Ecto neural progenitor cell (in vitro differentiated cells): Measurements from ENCODE around the gene BANK1.
"Not testable (repeated sequence)": the region's sequence is repeated elsewhere in the genome, so short reads cannot be mapped to it uniquely, and the experiment has no call there.

Source experiments
- DNase-seq: peaks from one replicate; pipeline ENCODE4 v3.0.0-alpha.2; 2018; ENCODE audit warnings: low spot score

BANK1 gene

GRCh38 chr4:101905527-101905926 is 115.0 kb downstream of the BANK1 start:
- not testable (repeated sequence) for DNase-seq

DNA sequence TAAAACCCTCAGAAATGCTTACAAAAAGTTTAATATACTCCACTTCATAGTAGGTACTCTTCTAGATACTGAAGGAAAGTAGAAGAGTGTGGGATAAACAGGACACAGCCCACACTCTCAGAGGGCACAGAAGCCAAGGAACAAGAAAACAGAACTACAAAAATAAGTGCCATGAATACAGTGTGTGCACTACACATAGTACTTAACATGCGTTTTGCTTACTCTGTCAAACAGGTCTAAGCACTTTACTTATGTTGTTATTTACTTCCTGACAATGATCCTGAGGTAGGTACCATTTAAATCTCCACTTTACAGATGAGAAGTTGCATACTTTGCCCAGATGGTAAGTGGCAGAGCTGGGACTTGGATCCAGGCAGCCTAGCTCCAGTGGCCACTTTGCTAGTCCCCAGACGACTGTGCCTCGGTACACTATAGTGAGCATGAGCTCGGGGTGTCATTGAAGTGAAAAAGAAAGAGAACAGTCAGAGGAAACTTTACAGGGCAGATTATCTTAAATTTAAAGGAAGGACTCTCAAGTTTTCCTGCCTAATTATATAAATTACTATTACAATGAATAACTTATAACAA is 120.3 kb downstream of the BANK1 start:
- DNase-seq, result no peak

GRCh38 chr4:101911616-101912015 is 121.1 kb downstream of the BANK1 start:
- DNase-seq, result no peak

GRCh38 chr4:101914761-101915160 is 124.2 kb downstream of the BANK1 start:
- no peak for DNase-seq

GRCh38 chr4:101919373-101919977 is 128.9 kb downstream of the BANK1 start:
- DNase-seq, result no peak

DNA sequence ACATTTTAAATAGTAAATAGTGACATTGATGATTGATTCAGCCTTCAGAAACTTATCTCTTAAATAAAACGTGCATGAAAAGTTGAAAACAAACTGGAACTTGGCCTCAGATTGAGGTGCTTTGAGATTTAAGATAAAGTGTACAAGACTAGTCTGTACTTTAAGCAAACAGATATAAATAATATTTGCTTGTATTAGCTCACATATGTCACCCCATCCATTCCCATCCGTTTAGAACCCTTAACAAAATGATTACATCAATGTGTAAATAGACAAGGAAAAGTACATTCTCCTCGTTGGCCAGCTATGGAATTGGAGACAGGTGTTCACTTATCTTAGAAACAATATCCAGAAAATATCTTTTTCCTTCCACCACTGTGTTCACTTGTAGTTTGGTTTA is 130.8 kb downstream of the BANK1 start:
- no peak for DNase-seq

DNA sequence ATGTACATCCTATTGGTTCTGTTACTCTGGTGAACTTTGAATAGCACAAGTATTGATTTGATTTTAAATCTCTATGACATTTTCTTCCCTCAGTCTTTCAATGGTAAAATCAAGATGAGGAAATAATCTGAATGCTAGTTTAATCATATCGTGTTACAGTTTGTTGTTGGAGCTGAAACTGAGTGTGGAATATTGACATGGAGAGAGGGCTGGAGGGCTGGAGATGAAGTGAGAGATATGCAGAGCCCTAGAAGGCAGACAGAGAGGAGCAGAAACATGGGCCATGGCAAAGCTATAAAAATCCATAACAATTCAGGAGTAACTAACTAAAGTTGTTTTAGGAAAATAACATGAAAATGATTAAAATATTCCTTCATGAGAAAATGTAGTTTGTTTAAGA is 141.1 kb downstream of the BANK1 start:
- no peak for DNase-seq

- no peak for DNase-seq
Measured at GRCh38 chr4:101933855-101934254, 143.3 kb downstream of the BANK1 start.

DNA sequence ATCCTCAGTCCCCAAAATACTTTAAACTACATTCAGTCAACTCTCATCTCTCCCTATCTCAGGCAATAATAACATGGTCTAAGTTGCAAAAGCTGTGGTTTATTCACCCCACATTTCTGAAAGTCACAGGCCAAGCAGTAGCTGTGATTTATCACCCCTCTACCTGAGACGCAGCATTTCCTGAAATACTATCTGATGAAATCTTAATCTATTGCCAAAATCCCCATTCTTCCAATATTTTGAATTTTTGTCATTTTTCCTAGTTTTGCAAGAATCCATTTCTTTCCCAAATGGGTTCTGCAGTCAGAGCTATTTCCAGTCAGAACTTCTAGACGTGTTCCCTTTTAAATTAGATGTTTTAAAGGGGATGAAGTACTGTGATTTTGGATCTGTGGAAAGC is 148.3 kb downstream of the BANK1 start:
- DNase-seq, result no peak

DNA sequence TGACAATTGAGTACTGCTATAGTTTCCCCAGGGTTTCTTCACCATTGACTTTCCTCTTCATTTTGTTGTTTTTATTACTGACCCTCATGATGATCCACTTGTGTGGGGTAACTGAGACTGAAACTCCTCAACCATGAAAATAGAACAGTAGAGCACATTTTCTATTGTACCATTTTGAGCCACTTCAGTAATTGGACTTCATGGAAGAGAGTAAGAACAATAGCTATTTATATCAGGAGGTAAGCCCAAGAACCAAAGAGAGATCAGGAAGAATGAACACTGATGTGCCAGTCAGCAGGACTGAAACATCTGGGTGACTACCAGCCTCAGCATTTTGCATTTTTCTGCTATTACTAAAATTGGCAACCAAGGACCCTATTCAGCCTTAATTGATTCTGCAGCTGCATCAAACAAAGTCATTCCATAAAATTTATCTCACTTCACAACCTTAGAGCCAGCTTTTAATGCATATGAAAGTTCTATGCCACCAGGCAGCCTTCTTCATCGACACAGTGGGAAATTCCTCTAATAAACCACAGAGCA is 151.4 kb downstream of the BANK1 start:
- no peak for DNase-seq

DNA sequence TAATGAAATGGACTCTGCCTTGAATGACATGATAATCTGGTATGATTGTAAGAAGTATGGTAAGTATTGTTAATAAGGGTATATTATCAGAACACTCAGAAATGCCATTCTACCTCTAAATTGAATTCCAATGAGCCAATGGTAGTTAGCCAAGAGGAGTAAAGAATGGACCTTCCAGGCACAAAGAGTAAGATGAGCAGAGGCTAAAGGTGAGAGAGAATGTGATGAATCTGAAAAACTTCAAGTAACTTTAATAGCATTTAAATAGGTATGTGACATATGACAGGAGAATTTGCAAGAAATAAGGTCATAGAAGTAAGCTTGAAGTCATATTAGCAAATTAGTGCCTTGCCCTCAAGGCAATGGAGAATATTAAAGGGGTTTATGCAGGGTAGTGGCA is 152.4 kb downstream of the BANK1 start:
- DNase-seq, result no peak

- DNase-seq, result no peak
Measured at GRCh38 chr4:101944649-101945048, 154.1 kb downstream of the BANK1 start.

DNA sequence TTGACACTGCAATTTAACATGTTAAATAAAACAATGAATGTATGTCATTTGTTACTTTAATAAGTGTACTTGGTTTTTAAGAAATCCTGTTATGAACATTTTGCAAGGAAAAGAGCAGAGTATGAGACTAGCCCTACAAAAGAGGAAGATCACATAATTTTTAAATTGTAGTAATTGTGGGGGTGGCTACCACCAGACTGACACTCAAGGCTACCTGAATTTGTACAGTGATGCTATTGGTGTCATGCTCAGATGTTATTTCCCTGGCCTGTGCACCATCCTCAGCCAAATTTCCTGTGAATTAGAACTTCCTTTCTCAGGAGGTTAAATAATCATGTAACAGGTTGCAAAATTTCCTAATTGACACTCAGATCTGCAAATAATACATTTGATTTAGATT is 157.5 kb downstream of the BANK1 start:
- DNase-seq, result no peak

DNA sequence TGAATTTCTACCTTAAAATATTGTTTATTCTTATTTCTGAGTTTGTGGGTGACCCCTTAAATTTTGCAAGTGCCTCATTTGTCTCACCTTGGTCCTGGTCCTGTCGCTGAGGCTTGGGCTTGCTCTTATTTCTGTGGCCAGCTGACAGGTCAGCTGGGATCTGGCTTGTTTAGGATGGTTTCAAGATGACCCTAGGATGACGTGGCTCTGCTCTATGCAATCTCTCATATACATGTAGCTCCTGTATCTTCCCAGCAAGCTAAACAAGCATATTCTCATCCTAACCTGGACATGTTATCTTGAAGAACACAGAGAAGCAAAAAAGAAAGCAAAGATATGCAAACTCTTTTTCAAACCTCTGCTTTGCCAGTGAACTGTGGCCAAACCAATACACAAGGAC is 158.4 kb downstream of the BANK1 start:
- DNase-seq, result no peak

GRCh38 chr4:101950258-101950979 is 159.9 kb downstream of the BANK1 start:
- no peak for DNase-seq

- DNase-seq, result no peak
Measured at GRCh38 chr4:101952985-101953384, 162.5 kb downstream of the BANK1 start.

GRCh38 chr4:101953949-101954348 is 163.4 kb downstream of the BANK1 start:
- DNase-seq, result no peak

- DNase-seq, result no peak
Measured at GRCh38 chr4:101954351-101954750, 163.8 kb downstream of the BANK1 start.

GRCh38 chr4:101954975-101955678 is 164.6 kb downstream of the BANK1 start:
- DNase-seq, result no peak

DNA sequence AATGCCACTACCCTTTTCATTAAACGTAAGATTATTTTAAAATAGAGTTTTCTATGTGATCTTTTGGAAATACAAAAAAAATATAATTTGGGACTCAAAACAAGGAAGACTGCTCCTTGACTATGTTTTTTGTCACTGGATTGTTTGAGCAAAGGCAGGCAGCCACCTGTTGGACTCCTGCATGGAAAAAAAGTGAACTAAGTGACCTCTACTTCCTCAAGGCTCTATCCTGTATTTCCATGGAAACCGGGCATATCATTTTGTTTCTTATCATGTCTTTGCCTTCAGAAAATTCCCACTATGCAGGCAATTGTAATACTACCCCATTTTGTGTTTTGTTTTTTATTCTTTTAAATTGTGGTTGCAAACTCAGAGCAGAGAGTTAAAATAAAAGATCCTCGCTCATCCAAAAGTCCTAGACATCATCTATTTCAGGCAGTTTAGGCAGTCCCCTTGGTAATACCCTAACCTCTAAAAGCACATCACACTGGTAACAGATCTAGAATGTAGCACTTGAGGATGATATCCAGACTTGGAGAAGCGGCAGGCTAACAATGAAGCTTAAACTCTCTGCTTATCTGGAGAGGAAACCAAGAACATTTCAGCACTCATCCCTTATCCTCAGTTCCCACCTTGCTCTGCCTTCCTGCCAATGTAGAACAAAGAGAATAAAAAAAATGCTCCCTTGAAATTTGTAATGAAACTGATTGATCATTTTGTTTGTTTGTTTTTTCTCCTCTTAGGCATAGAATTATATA is 165.7 kb downstream of the BANK1 start:
- DNase-seq, result no peak

- no peak for DNase-seq
Measured at GRCh38 chr4:101958547-101958946, 168.0 kb downstream of the BANK1 start.

DNA sequence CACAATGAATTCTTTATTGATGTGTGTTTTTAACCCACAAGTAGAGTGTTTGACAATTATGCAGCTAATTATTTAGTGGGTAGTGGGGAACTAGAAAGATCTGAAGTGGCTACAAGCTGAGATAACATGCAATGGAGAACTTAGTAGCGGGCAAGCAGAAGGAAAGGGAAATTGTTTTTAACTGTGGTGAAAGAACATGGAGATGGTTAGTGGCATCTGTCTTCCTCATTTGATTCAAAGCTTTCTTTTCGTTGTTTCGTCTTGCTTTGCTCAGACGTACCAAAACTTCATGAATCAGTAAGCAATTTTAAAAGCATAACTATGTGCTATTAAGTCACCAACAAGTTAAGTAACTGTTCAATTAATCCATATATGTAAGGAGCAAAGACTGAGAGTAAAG is 169.9 kb downstream of the BANK1 start:
- no peak for DNase-seq
